ENCODE data around the gene CLIC4. TPM values are rescaled to one million over a fixed set of nuclear protein-coding genes. Genes with fewer than 3 reads are reported as not detected.

The CLIC4 gene
- total RNA-seq, 1 experiment from 2014 or later = 262 TPM

DNA sequence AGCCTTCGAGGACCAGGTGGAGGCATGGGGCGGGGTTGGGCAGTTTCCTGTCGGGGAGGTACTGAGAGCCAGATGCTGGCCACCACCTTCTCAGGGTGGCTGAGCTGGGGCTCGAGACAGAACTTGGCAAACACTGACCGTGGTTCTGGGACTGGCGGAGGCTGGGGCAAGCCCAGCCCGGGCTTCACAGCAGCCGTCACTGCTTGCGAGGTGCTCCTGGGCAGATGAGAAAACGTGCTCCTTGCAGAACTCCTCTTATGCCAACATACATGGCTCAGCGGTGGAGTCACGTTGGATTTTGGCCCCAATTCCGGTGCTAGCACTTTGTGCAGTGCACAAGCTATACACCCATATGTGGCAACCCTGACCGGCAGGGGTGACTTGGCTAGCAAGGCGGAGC, 115.6 kb downstream of the CLIC4 start:
- ChIA-PET CTCF (interaction anchor here (1.0 to 4.2 kb wide), 4 partner anchors 12 to 172 kb away, joined by 3 to 31 read pairs (median 10); no protein-coding TSS in a partner anchor), POLR2A (no interaction called here)
- no peaks in the 10 kb centered on the region for H3K36me3 Mint-ChIP-seq
- ATAC-seq = no peak
- H3K4me1 Mint-ChIP-seq = peaks cover 15% of the 10 kb centered on the region
- no peak overlapping the region for H3K27ac Mint-ChIP-seq
- TF ChIP-seq NR2C2 (CRISPR knock-in tag; IDR thresholded peaks at IDR 0.05) (no peak), MYBL2 (CRISPR knock-in tag; IDR thresholded peaks at IDR 0.05) (no peak), TEAD4 (CRISPR knock-in tag; IDR thresholded peaks at IDR 0.05) (no peak), JAZF1 (CRISPR knock-in tag; IDR thresholded peaks at IDR 0.05) (no peak), NR3C1 (CRISPR knock-in tag; conservative IDR thresholded peaks at IDR 0.05; ENCODE audit: low read depth) (no peak), TCF7 (CRISPR knock-in tag; IDR thresholded peaks at IDR 0.05; ENCODE audit: low read depth) (no peak)
- TF ChIP-seq, protein P1, sequence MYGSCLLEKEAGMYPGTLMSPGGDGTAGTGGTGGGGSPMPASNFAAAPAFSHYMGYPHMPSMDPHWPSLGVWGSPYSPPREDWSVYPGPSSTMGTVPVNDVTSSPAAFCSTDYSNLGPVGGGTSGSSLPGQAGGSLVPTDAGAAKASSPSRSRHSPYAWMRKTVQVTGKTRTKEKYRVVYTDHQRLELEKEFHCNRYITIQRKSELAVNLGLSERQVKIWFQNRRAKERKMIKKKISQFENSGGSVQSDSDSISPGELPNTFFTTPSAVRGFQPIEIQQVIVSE (CRISPR knock-in tag; IDR thresholded peaks at IDR 0.05; ENCODE audit: borderline replicate concordance) = no peak
- TF ChIP-seq, protein P2, sequence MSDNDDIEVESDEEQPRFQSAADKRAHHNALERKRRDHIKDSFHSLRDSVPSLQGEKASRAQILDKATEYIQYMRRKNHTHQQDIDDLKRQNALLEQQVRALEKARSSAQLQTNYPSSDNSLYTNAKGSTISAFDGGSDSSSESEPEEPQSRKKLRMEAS (CRISPR knock-in tag; IDR thresholded peaks at IDR 0.05) = no peak
- TF ChIP-seq, protein P3, sequence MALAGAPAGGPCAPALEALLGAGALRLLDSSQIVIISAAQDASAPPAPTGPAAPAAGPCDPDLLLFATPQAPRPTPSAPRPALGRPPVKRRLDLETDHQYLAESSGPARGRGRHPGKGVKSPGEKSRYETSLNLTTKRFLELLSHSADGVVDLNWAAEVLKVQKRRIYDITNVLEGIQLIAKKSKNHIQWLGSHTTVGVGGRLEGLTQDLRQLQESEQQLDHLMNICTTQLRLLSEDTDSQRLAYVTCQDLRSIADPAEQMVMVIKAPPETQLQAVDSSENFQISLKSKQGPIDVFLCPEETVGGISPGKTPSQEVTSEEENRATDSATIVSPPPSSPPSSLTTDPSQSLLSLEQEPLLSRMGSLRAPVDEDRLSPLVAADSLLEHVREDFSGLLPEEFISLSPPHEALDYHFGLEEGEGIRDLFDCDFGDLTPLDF (CRISPR knock-in tag; IDR thresholded peaks at IDR 0.05) = no peak
- TF ChIP-seq, protein P4, sequence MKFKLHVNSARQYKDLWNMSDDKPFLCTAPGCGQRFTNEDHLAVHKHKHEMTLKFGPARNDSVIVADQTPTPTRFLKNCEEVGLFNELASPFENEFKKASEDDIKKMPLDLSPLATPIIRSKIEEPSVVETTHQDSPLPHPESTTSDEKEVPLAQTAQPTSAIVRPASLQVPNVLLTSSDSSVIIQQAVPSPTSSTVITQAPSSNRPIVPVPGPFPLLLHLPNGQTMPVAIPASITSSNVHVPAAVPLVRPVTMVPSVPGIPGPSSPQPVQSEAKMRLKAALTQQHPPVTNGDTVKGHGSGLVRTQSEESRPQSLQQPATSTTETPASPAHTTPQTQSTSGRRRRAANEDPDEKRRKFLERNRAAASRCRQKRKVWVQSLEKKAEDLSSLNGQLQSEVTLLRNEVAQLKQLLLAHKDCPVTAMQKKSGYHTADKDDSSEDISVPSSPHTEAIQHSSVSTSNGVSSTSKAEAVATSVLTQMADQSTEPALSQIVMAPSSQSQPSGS (CRISPR knock-in tag; IDR thresholded peaks at IDR 0.05; ENCODE audit: borderline replicate concordance, low read depth) = no peak
- TF ChIP-seq, protein P5, sequence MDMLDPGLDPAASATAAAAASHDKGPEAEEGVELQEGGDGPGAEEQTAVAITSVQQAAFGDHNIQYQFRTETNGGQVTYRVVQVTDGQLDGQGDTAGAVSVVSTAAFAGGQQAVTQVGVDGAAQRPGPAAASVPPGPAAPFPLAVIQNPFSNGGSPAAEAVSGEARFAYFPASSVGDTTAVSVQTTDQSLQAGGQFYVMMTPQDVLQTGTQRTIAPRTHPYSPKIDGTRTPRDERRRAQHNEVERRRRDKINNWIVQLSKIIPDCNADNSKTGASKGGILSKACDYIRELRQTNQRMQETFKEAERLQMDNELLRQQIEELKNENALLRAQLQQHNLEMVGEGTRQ (CRISPR knock-in tag; IDR thresholded peaks at IDR 0.05) = no peak
- TF ChIP-seq, protein P6, sequence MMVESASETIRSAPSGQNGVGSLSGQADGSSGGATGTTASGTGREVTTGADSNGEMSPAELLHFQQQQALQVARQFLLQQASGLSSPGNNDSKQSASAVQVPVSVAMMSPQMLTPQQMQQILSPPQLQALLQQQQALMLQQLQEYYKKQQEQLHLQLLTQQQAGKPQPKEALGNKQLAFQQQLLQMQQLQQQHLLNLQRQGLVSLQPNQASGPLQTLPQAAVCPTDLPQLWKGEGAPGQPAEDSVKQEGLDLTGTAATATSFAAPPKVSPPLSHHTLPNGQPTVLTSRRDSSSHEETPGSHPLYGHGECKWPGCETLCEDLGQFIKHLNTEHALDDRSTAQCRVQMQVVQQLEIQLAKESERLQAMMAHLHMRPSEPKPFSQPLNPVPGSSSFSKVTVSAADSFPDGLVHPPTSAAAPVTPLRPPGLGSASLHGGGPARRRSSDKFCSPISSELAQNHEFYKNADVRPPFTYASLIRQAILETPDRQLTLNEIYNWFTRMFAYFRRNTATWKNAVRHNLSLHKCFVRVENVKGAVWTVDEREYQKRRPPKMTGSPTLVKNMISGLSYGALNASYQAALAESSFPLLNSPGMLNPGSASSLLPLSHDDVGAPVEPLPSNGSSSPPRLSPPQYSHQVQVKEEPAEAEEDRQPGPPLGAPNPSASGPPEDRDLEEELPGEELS (CRISPR knock-in tag; IDR thresholded peaks at IDR 0.05) = no peak
- TF ChIP-seq, protein P7, sequence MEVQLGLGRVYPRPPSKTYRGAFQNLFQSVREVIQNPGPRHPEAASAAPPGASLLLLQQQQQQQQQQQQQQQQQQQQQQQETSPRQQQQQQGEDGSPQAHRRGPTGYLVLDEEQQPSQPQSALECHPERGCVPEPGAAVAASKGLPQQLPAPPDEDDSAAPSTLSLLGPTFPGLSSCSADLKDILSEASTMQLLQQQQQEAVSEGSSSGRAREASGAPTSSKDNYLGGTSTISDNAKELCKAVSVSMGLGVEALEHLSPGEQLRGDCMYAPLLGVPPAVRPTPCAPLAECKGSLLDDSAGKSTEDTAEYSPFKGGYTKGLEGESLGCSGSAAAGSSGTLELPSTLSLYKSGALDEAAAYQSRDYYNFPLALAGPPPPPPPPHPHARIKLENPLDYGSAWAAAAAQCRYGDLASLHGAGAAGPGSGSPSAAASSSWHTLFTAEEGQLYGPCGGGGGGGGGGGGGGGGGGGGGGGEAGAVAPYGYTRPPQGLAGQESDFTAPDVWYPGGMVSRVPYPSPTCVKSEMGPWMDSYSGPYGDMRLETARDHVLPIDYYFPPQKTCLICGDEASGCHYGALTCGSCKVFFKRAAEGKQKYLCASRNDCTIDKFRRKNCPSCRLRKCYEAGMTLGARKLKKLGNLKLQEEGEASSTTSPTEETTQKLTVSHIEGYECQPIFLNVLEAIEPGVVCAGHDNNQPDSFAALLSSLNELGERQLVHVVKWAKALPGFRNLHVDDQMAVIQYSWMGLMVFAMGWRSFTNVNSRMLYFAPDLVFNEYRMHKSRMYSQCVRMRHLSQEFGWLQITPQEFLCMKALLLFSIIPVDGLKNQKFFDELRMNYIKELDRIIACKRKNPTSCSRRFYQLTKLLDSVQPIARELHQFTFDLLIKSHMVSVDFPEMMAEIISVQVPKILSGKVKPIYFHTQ (CRISPR knock-in tag; IDR thresholded peaks at IDR 0.05) = no peak
- no peak for DNase-seq (ENCODE audit: low spot score)
- H3K9me3 Mint-ChIP-seq = no peaks in the 10 kb centered on the region
- no peak overlapping the region for H3K4me3 Mint-ChIP-seq
- no peaks in the 10 kb centered on the region for H3K27me3 Mint-ChIP-seq (ENCODE audit: low read depth)
